ENCODE results near the gene TMEM266.

Gene TMEM266

DNA sequence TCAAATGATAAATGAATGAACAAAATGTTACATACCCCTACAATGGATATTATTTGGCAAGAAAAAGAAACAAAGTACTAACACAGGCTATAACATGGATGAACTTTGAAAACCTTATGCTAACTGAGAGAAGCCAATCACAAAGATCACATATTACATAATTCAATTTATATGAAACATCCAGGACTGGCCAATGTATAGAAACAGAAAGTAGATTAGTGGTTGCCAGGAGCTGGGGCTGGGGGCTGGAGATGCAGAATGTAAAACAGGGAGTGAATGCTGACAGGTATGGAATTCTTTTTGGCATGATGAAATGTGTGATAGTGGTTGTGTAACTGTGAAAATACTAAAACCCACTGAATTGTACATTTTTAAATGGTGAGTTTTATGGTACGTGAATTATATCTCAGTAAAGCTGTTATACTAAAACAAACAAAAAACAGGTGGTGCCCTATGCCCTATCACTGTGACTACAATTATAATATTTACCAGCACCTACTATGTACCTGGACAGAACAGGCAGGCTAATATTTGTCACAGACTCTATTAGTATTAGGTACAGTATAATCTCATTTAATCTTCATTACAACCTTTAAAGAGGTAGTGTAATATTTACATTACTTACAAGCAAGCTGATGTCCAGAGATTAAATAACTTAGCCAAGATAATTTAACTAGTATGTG, 161.4 kb downstream of the TMEM266 start:
- Mint-ChIP-seq H3K27me3 (no peaks in the 10 kb centered on the region), H3K36me3 (ENCODE audit: insufficient read depth) (peaks cover 44% of the 10 kb centered on the region), H3K27ac (peak overlapping the region in 1 of 2 donors; percentile 27), H3K4me1 (ENCODE audit: low read depth in 2 of 2) (peaks cover 6% of the 10 kb centered on the region in 2 donors), H3K9me3 (no peaks in the 10 kb centered on the region), H3K4me3 (no peak overlapping the region)
- no peak for ATAC-seq (replicated peaks)
- DNase-seq, result no peak

GRCh38 chr15:76222159-76222558, 162.4 kb downstream of the TMEM266 start:
- H3K4me1 Mint-ChIP-seq (ENCODE audit: low read depth in 2 of 2), result peaks cover 5 to 6% of the 10 kb centered on the region in 2 donors
- H3K36me3 Mint-ChIP-seq (ENCODE audit: insufficient read depth), result peaks cover 43% of the 10 kb centered on the region
- DNase-seq, result no peak
- H3K27me3 Mint-ChIP-seq, result no peaks in the 10 kb centered on the region
- no peak for ATAC-seq (replicated peaks)
- H3K27ac Mint-ChIP-seq, result no peak overlapping the region
- no peaks in the 10 kb centered on the region for H3K9me3 Mint-ChIP-seq
- H3K4me3 Mint-ChIP-seq, result no peak overlapping the region

DNA sequence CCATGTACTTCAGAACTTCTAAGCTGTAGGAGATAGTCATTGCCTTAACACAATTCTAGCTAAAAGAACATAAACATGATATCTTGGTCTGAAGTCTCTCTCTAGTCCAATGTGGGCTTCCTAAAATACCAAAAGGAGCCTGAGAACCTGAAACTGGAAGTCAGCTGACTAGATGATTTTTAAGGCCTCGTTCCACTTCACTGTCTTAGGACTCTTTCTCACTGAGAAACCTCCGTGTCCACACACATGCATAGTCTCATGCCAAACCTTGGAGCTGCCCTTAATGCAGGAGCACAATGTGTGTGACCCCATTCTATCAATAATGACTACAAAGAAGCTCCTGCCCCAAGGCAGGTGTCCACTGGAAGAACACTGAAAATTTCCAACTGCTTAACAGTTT, 163.7 kb downstream of the TMEM266 start:
- DNase-seq, result no peak
- Mint-ChIP-seq H3K4me3 (no peak overlapping the region), H3K9me3 (no peaks in the 10 kb centered on the region), H3K27me3 (no peaks in the 10 kb centered on the region), H3K4me1 (ENCODE audit: low read depth in 2 of 2) (peaks cover 3 to 6% of the 10 kb centered on the region in 2 donors), H3K27ac (no peak overlapping the region), H3K36me3 (ENCODE audit: insufficient read depth) (peaks cover 39% of the 10 kb centered on the region)
- ATAC-seq (replicated peaks), result no peak

DNA sequence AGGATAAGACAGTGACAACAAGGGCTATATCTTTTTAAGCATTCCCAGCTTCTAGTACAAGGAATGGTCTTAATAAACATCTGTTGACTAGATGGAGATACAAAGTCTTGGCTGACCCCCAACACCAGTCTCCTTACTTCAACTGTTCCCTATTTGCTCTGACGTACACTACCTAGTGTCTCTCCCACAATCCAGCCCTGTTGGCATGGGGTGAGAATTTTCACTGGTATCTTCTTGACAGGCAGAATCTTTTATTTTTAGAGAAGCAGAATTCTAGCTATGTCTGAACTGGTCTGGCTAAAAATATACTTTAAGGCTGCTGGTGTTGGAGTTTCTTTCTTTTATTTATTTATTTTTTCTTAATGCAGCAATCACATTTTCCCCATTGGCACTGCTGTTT, 169.5 kb downstream of the TMEM266 start:
- H3K4me1 Mint-ChIP-seq (ENCODE audit: low read depth in 2 of 2), result no peaks in the 10 kb centered on the region
- no peak overlapping the region for H3K27ac Mint-ChIP-seq
- H3K9me3 Mint-ChIP-seq, result no peaks in the 10 kb centered on the region
- ATAC-seq (replicated peaks) (no peak), DNase-seq (no peak)
- H3K36me3 Mint-ChIP-seq (ENCODE audit: insufficient read depth), result peaks cover 44% of the 10 kb centered on the region
- no peak overlapping the region for H3K4me3 Mint-ChIP-seq
- no peaks in the 10 kb centered on the region for H3K27me3 Mint-ChIP-seq

DNA sequence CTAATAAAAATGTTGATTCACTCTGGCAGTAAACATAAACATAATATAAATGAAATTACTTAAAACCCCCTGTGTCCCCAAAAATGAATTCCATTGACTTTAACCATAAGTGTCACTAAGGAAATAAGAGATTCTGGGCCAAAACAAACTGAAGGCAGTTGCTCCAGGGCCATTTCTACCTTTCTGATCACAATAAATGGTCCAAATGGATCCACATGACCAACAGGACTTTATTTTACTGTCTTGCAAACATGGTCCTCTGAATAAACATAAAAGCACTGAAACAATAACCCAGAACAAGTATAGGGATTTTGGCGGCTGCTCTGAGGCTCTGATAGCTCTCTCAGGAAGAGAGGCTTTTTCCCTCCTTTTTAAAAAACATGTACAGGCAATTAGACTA, 174.1 kb downstream of the TMEM266 start:
- peaks cover 17% of the 10 kb centered on the region for H3K36me3 Mint-ChIP-seq (ENCODE audit: insufficient read depth)
- H3K27me3 Mint-ChIP-seq, result no peaks in the 10 kb centered on the region
- H3K4me1 Mint-ChIP-seq (ENCODE audit: low read depth in 2 of 2), result peaks cover 2% of the 10 kb centered on the region in 2 donors
- H3K4me3 Mint-ChIP-seq, result no peak overlapping the region
- DNase-seq (no peak), ATAC-seq (replicated peaks) (no peak)
- H3K27ac Mint-ChIP-seq, result no peak overlapping the region
- no peaks in the 10 kb centered on the region for H3K9me3 Mint-ChIP-seq

DNA sequence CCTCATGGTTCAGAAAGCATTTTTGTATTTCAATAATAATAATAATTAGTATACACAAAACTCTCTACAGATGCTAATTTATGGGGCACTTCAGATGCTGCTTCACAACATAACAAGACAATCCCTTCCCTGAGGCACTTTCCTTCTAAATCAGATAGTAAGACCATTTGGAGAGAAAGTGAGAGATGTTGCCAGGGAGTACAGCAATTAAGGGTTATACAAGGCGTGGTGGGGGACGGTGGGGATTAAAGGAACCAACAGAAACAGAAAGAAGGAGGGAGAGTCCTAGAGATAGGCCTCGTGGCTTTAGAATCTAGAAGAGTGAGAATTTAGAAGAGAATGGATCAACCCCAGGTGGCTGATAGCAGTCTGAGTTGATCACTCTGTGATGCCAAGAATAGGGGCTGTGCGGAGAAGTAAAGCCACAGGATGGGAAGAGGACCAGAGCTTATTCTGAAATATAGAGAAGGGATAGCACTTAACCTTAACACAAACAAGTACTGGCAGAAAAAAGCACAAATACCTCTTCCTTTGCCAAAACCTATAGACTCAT, 174.6 kb downstream of the TMEM266 start:
- Mint-ChIP-seq H3K4me3 (no peak overlapping the region), H3K36me3 (ENCODE audit: insufficient read depth) (peaks cover 16% of the 10 kb centered on the region), H3K27ac (no peak overlapping the region), H3K9me3 (no peaks in the 10 kb centered on the region), H3K4me1 (ENCODE audit: low read depth in 2 of 2) (peaks cover 2% of the 10 kb centered on the region in 2 donors), H3K27me3 (no peaks in the 10 kb centered on the region)
- ATAC-seq (replicated peaks) (no peak), DNase-seq (no peak)

DNA sequence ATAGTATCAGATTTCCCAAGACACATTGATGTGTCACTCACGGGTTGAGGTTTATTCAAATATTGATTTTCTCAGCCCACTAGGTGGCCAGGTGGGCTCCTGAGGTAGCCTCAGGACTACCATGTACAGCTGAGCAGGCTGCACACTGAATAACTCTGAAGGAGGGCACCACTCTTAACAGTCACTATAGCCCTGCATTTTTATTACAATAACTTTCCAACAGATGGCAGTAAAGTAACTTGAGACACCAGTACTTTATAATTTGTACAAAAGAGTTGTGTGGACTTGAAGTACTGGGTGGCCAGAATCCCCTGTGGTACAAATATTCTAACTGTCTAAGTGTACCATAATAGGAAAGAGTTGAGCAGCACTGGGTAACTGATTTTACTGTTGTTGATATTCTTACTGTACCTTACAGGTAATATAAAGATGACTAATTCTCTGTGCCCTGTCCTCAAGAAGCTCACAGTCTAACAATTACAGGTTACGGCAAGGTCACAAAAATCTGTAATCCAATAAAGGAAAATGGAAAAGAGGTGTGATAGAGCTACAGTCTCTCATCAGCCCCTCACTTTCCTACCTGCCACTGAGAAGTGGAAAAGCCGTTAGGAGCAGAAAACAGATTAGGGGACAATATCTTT, 175.5 kb downstream of the TMEM266 start:
- no peak overlapping the region for H3K27ac Mint-ChIP-seq
- DNase-seq (no peak), ATAC-seq (replicated peaks) (peak; percentile 52)
- peaks cover 2% of the 10 kb centered on the region in 2 donors for H3K4me1 Mint-ChIP-seq (ENCODE audit: low read depth in 2 of 2)
- no peaks in the 10 kb centered on the region for H3K27me3 Mint-ChIP-seq
- peaks cover 8% of the 10 kb centered on the region for H3K36me3 Mint-ChIP-seq (ENCODE audit: insufficient read depth)
- H3K4me3 Mint-ChIP-seq, result no peak overlapping the region
- H3K9me3 Mint-ChIP-seq, result no peaks in the 10 kb centered on the region

GRCh38 chr15:76236350-76236749, 176.6 kb downstream of the TMEM266 start:
- Mint-ChIP-seq H3K36me3 (ENCODE audit: insufficient read depth) (peaks cover 2% of the 10 kb centered on the region), H3K27me3 (no peaks in the 10 kb centered on the region), H3K27ac (peak overlapping the region in 1 of 2 donors; percentile 4), H3K4me1 (ENCODE audit: low read depth in 2 of 2) (peaks cover 2% of the 10 kb centered on the region in 2 donors), H3K4me3 (no peak overlapping the region), H3K9me3 (no peaks in the 10 kb centered on the region)
- DNase-seq, result no peak
- ATAC-seq (replicated peaks), result no peak

GRCh38 chr15:76239786-76240185, 180.0 kb downstream of the TMEM266 start:
- H3K4me1 Mint-ChIP-seq (ENCODE audit: low read depth in 2 of 2), result peaks cover 2% of the 10 kb centered on the region in 2 donors
- no peak for DNase-seq
- no peak overlapping the region for H3K4me3 Mint-ChIP-seq
- no peaks in the 10 kb centered on the region for H3K27me3 Mint-ChIP-seq
- no peaks in the 10 kb centered on the region for H3K9me3 Mint-ChIP-seq
- no peaks in the 10 kb centered on the region for H3K36me3 Mint-ChIP-seq (ENCODE audit: insufficient read depth)
- ATAC-seq (replicated peaks), result no peak
- H3K27ac Mint-ChIP-seq, result no peak overlapping the region

DNA sequence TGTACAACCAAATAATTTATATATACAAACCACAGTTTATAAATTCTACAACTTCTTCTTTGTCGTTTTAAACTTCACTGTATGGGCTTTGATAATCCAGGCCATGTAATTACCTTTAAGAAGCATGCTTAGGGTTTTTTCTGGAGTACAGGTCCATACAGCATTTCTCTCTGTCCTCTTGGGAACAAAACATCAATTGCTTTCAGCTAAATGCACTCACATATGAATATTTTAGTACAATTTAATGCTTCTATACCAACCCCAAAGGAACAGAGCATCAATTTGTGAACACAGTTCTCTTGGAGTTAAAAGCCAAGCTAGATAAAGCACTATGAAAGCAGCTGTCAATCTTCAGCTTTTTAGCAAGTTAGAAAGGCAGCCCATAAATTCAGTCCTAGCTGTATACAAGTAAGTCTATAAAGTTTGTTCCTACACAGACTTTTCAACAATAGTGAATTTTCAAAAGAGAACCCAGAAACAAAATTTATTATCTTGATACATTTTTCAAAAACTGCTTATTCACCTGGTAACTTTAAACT, 185.4 kb downstream of the TMEM266 start:
- no peaks in the 10 kb centered on the region for H3K9me3 Mint-ChIP-seq
- H3K4me3 Mint-ChIP-seq, result no peak overlapping the region
- H3K27ac Mint-ChIP-seq, result peak overlapping the region in 1 of 2 donors; percentile 68
- H3K4me1 Mint-ChIP-seq (ENCODE audit: low read depth in 2 of 2), result peaks cover 0 to 2% of the 10 kb centered on the region in 2 donors
- H3K27me3 Mint-ChIP-seq, result no peaks in the 10 kb centered on the region
- DNase-seq (no peak), ATAC-seq (replicated peaks) (no peak)
- peaks cover 3% of the 10 kb centered on the region for H3K36me3 Mint-ChIP-seq (ENCODE audit: insufficient read depth)

- ATAC-seq (replicated peaks) (no peak), DNase-seq (no peak)
- Mint-ChIP-seq H3K27ac (no peak overlapping the region), H3K27me3 (no peaks in the 10 kb centered on the region), H3K4me1 (ENCODE audit: low read depth in 2 of 2) (no peaks in the 10 kb centered on the region), H3K4me3 (no peak overlapping the region), H3K9me3 (no peaks in the 10 kb centered on the region), H3K36me3 (ENCODE audit: insufficient read depth) (peaks cover 3% of the 10 kb centered on the region)
These were observed 191.9 kb downstream of the TMEM266 start for GRCh38 chr15:76251717-76252116.

DNA sequence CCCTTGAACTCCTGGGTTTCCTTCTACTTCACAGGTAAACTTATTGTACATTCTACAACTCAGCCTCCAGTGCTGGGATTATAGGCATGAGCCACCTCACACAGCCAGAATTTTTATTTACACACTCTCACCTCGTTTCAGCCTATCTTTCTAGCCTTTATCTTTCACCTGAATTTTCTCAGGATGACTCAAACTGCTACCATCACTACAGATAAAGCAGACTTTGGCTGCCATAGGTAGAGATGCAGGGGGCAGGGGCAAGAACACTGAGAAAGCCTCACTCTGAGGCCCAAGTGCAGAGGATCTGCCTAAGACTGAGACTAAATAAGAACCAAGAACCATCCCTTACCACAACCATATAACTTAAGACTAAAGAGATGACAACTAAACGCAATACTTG, 192.5 kb downstream of the TMEM266 start:
- no peaks in the 10 kb centered on the region for H3K9me3 Mint-ChIP-seq
- H3K36me3 Mint-ChIP-seq (ENCODE audit: insufficient read depth), result peaks cover 3% of the 10 kb centered on the region
- H3K4me1 Mint-ChIP-seq (ENCODE audit: low read depth in 2 of 2), result no peaks in the 10 kb centered on the region
- H3K27me3 Mint-ChIP-seq, result no peaks in the 10 kb centered on the region
- no peak for DNase-seq
- no peak overlapping the region for H3K4me3 Mint-ChIP-seq
- peak overlapping the region in 1 of 2 donors; percentile 30 for H3K27ac Mint-ChIP-seq
- ATAC-seq (replicated peaks), result no peak

DNA sequence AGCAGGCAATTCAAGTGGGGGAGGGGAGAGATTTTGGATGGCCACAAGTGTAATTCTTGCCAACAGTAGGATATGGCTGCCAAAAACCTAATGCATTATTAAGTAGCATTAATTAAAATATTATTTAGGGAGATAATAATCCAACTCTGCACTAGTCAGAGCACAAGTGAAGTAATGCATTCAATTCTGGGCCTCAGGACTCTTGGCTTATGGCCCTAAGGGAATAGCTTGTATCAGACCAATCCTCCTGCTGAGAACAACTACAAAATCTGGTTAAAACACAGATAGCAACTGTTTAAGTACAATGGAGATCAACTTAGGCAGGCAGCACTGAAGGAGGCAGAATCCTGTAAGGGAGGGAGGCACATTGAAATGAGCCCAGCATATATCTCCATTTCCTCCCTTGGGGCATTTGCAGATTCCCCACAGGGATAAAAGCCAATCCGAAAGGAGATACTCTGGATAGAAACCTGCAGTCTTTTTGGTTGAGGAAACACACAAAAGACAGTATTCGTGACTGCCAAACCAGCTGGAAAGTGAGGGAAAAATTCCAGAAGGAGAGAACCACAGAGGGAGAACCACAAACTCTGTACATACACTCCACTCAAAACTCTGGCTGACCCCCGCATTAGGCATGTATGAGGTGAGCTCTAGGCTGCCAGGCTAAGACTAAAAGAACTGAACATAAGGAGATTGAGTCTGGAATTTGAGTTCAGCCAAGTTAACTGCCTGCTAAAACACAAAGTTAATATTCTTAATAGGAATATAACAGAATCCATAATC, 194.1 kb downstream of the TMEM266 start:
- no peak overlapping the region for H3K27ac Mint-ChIP-seq
- ATAC-seq (replicated peaks), result no peak
- no peaks in the 10 kb centered on the region for H3K4me1 Mint-ChIP-seq (ENCODE audit: low read depth in 2 of 2)
- H3K27me3 Mint-ChIP-seq, result no peaks in the 10 kb centered on the region
- H3K36me3 Mint-ChIP-seq (ENCODE audit: insufficient read depth), result no peaks in the 10 kb centered on the region
- H3K9me3 Mint-ChIP-seq, result no peaks in the 10 kb centered on the region
- H3K4me3 Mint-ChIP-seq, result no peak overlapping the region
- no peak for DNase-seq
